Osteocyte (in vitro differentiated cells): ENCODE measurements around the gene CCDC47. TPM values are rescaled to one million over a fixed set of nuclear protein-coding genes. Genes with fewer than 3 reads are reported as not detected.
A peak's percentile ranks its signal among the peaks of the same experiment; 100 is the strongest.
"Not testable (repeated sequence)": the region's sequence is repeated elsewhere in the genome, so short reads cannot be mapped to it uniquely, and the experiment has no call there.

ENCODE experiments used
- DNase-seq: peaks from one replicate; pipeline ENCODE4 v3.0.0; 2021; ENCODE audit warnings: mixed read lengths; ENCODE audit not compliant: unreplicated experiment; ENCODE audit errors: extremely low spot score
- H3K27ac Mint-ChIP-seq: one replicate; pipeline ENCODE4 v1.8.0; 2021; ENCODE audit warnings: mild to moderate bottlenecking, mixed read lengths; ENCODE audit not compliant: unreplicated experiment
- H3K27me3 Mint-ChIP-seq: one replicate; pipeline ENCODE4 v1.8.0; 2021; ENCODE audit warnings: mixed read lengths; ENCODE audit not compliant: unreplicated experiment
- H3K36me3 Mint-ChIP-seq: one replicate; pipeline ENCODE4 v1.8.0; 2021; ENCODE audit warnings: mixed read lengths; ENCODE audit not compliant: unreplicated experiment
- H3K4me1 Mint-ChIP-seq: one replicate; pipeline ENCODE4 v1.8.0; 2021; ENCODE audit warnings: mixed read lengths; ENCODE audit not compliant: unreplicated experiment
- H3K4me3 Mint-ChIP-seq: one replicate; pipeline ENCODE4 v1.8.0; 2021; ENCODE audit warnings: mild to moderate bottlenecking, moderate library complexity, mixed read lengths; ENCODE audit not compliant: unreplicated experiment
- H3K9me3 Mint-ChIP-seq: one replicate; pipeline ENCODE4 v1.8.0; 2021; ENCODE audit warnings: mixed read lengths; ENCODE audit not compliant: unreplicated experiment
- total RNA-seq: library from RNA; stranded (reverse); gene quantifications from 2 replicates; pipeline ENCODE4 v1.2.1, GENCODE V29; 2021
- TF ChIP-seq, protein P1 (sequence below): fragments of 200-600 bp; sonication (generic); IDR thresholded peaks from 2 replicates; pipeline ENCODE4 v1.5.0; 2021; ENCODE audit warnings: antibody characterized with exemption, mild to moderate bottlenecking, moderate library complexity

Gene CCDC47
- total RNA-seq, 1 donor from 2014 or later: 80.6 TPM

DNA sequence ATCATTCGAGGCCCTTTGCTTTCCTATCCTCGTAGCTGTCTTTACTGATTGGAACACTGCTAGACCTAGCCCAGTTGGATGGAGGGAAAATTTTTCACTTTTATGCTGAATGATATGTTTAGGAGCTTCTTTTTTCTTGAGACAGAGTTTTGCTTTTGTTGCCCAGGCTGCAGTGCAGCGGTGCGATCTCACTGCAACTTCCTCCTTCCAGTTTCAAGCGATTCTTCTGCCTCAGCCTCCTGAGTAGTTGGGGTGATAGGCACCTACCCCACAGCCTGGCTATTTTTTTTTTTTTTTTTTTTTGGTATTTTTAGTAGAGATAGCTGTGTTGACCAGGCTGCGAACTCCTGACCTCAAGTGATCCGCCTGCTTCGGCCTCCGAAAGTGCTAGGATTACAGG lies 36.6 kb upstream of the CCDC47 start:
- Mint-ChIP-seq H3K4me3 (no peak overlapping the region), H3K36me3 (peaks cover 69% of the 10 kb centered on the region), H3K4me1 (no peaks in the 10 kb centered on the region), H3K9me3 (no peaks in the 10 kb centered on the region), H3K27me3 (no peaks in the 10 kb centered on the region), H3K27ac (no peak overlapping the region)
- TF ChIP-seq, protein P1, sequence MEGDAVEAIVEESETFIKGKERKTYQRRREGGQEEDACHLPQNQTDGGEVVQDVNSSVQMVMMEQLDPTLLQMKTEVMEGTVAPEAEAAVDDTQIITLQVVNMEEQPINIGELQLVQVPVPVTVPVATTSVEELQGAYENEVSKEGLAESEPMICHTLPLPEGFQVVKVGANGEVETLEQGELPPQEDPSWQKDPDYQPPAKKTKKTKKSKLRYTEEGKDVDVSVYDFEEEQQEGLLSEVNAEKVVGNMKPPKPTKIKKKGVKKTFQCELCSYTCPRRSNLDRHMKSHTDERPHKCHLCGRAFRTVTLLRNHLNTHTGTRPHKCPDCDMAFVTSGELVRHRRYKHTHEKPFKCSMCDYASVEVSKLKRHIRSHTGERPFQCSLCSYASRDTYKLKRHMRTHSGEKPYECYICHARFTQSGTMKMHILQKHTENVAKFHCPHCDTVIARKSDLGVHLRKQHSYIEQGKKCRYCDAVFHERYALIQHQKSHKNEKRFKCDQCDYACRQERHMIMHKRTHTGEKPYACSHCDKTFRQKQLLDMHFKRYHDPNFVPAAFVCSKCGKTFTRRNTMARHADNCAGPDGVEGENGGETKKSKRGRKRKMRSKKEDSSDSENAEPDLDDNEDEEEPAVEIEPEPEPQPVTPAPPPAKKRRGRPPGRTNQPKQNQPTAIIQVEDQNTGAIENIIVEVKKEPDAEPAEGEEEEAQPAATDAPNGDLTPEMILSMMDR: no peak
- no peak for DNase-seq

DNA sequence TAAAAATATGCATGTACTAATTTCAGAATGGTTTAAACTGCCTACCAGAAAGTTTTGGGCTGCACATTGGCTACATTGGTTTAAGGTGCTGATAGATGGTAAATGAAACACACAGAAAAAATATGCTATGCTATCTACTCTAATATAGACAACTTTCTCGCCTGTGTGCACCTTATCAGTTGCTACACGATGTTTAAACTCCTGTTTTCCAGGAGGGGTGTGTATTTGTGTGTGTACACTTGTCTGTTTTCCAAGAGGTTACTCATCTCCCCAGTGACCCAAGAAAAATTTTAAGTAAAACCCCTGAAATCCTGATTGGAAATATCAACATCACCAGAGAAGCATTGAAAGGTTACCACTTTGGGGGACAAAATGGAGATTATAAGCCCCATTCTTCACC lies 32.2 kb upstream of the CCDC47 start:
- H3K27me3 Mint-ChIP-seq: no peaks in the 10 kb centered on the region
- H3K36me3 Mint-ChIP-seq: peaks cover 63% of the 10 kb centered on the region
- H3K4me1 Mint-ChIP-seq: peaks cover 3% of the 10 kb centered on the region
- no peak overlapping the region for H3K27ac Mint-ChIP-seq
- no peak overlapping the region for H3K4me3 Mint-ChIP-seq
- DNase-seq: no peak
- no peaks in the 10 kb centered on the region for H3K9me3 Mint-ChIP-seq
- TF ChIP-seq, protein P1: no peak

DNA sequence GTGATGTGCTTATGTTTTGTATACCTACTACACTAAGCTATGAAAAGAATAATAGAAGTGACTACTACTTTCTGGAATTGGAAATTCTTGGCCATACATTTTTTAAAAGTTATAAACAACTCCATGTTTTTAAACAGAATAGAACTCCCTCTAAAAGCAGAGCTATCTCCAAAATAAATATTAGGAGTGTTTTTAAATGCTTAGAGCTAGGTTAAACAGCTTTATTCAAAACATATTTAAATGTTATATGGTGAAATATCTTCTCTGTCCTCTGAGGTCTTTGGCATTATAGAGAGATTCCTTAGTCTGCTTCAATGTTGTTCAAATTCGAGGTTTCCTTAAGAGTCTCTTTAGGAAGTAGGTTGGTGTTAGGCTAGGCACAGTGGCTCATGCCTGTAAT lies 30.9 kb upstream of the CCDC47 start:
- no peaks in the 10 kb centered on the region for H3K9me3 Mint-ChIP-seq
- H3K27me3 Mint-ChIP-seq: no peaks in the 10 kb centered on the region
- no peak overlapping the region for H3K4me3 Mint-ChIP-seq
- H3K36me3 Mint-ChIP-seq: peaks cover 64% of the 10 kb centered on the region
- peaks cover 3% of the 10 kb centered on the region for H3K4me1 Mint-ChIP-seq
- peak overlapping the region; percentile 72 for H3K27ac Mint-ChIP-seq
- TF ChIP-seq, protein P1: no peak
- DNase-seq: no peak

DNA sequence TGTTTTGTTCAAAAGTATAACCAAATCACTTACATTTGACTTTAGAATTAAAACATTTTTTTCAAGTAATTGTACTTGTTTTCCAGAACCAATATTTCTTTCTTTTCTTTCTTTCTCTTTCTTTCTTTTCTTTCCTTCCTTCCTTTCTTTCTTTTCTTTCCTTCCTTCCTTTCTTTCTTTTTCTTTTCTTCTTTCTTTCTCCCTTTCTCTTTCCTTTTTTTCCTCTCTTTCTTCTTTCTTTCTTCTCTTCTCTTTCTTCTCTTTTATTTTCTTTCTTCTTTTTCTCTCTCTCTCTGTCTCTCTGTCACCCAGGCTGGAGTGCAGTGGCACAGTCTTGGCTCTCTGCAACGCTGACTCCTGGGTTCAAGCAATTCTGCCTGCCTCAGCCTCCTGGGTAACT lies 27.4 kb upstream of the CCDC47 start:
- no peak for DNase-seq
- TF ChIP-seq, protein P1: no peak
- no peak overlapping the region for H3K4me3 Mint-ChIP-seq
- peaks cover 3% of the 10 kb centered on the region for H3K4me1 Mint-ChIP-seq
- H3K27ac Mint-ChIP-seq: no peak overlapping the region
- H3K9me3 Mint-ChIP-seq: no peaks in the 10 kb centered on the region
- peaks cover 53% of the 10 kb centered on the region for H3K36me3 Mint-ChIP-seq
- H3K27me3 Mint-ChIP-seq: no peaks in the 10 kb centered on the region

DNA sequence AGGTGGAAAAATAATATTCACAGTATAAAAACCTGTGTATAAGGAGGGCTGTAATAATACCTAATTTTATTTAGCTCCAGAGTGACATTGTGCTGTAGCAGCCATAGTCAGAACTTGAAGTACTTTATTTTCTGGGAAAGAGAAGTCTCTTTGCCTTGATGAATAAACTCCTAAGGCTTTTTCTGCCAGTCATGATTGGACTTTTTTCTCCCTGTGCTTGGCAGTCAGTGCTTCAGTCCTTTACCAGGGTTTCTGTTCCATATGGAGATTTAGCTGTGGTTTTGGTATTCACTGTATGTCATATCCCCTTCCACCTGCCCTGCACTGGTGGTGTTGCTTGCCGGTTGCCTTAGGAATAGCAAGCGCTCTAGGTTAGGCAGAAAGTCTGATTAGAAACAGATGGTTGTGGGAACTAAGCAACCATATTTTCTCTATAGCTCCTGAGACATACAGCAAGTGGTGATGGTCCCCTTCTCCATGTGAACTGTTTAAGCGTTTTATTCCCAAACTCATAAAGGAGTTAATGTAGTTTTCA lies 25.2 kb upstream of the CCDC47 start:
- TF ChIP-seq, protein P1: no peak
- peaks cover 55% of the 10 kb centered on the region for H3K36me3 Mint-ChIP-seq
- no peak overlapping the region for H3K27ac Mint-ChIP-seq
- H3K9me3 Mint-ChIP-seq: no peaks in the 10 kb centered on the region
- H3K4me3 Mint-ChIP-seq: no peak overlapping the region
- DNase-seq: no peak
- H3K27me3 Mint-ChIP-seq: no peaks in the 10 kb centered on the region
- no peaks in the 10 kb centered on the region for H3K4me1 Mint-ChIP-seq

DNA sequence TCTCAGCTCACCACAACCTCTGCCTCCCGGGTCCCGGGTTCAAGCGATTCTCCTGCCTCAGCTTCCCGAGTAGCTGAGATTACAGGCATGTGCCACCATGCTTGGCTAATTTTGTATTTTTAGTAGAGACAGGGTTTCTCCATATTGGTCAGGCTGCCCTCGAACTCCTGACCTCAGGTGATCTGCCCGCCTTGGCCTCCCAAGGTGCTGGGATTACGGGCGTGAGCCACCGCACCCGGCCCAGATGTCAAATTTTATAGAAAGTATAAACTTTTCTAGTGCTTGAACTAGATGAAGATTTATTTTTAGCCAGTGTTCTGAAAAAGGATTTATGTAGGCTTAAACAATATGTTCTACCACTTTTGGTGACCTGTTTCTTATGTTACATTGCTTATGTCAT lies 23.0 kb upstream of the CCDC47 start:
- DNase-seq, H3K9me3 Mint-ChIP-seq, H3K4me1 Mint-ChIP-seq, H3K27ac Mint-ChIP-seq, H3K27me3 Mint-ChIP-seq, H3K4me3 Mint-ChIP-seq: not testable (repeated sequence)
- H3K36me3 Mint-ChIP-seq: peaks cover 61% of the 10 kb centered on the region
